Peyer's patch (tissue), 4 donors: ENCODE data around the gene PRADC1. TPM values are rescaled to one million over a fixed set of nuclear protein-coding genes. Genes with fewer than 3 reads are reported as not detected.

Experiments used
- DNase-seq, 3 donors: peaks; one replicate each; pipeline ENCODE4 v3.0.0-alpha.2; 2017 to 2019
- H3K27ac ChIP-seq, 4 donors: fragments of 200-600 bp; sonication (generic); one replicate each; pipeline ENCODE4 v1.5.1; 2016 to 2019
- H3K27me3 ChIP-seq, 2 donors: fragments of 200-600 bp; sonication (generic); one replicate each; pipeline ENCODE4 v1.5.1; 2019
- H3K36me3 ChIP-seq, 3 donors: fragments of 200-600 bp; sonication (generic); one replicate each; pipeline ENCODE4 v1.5.1; 2016 to 2019
- H3K4me1 ChIP-seq, 4 donors: fragments of 200-600 bp; sonication (generic); one replicate each; pipeline ENCODE4 v1.5.1; 2016 to 2019
- H3K4me3 ChIP-seq, 4 donors: fragments of 200-600 bp; sonication (generic); 1 replicate in 3 of 4; 2 replicates in 1 of 4; pipeline ENCODE4 v1.5.1; 2016 to 2019; ENCODE audit warnings: mild to moderate bottlenecking in 1 of 4
- H3K9me3 ChIP-seq, 4 donors: fragments of 200-600 bp; sonication (generic); one replicate each; pipeline ENCODE4 v1.5.1; 2016 to 2019; ENCODE audit warnings: mild to moderate bottlenecking in 1 of 4
- CTCF ChIP-seq, 6 experiments: fragments of 450-650 bp in 4 of 6; fragments of 200-600 bp in 2 of 6; sonication (generic) in 1 of 6; IDR thresholded peaks; one replicate each; pipeline ENCODE4 v1.5.1; 2017 to 2019; ENCODE audit warnings: antibody characterized with exemption in 6 of 6, mild to moderate bottlenecking in 3 of 6, moderate library complexity in 1 of 6
- POLR2A ChIP-seq, 2 donors: fragments of 450-650 bp; IDR thresholded peaks; one replicate each; pipeline ENCODE4 v1.5.1; 2017; ENCODE audit warnings: antibody characterized with exemption in 2 of 2, mild to moderate bottlenecking in 2 of 2, moderate library complexity in 2 of 2
- total RNA-seq, 4 donors: library from RNA; depleted of rRNA; stranded (reverse); fragments of >200 nt; gene quantifications; one replicate each; pipeline ENCODE4 v1.1.0, GENCODE V29; 2016

Gene PRADC1
- total RNA-seq, 4 donors from 2014 or later: 30.5 to 69.9 (median 41.4) TPM

GRCh38 chr2:73238149-73238548 is 5.1 kb upstream of the PRADC1 start:
- Histone ChIP-seq H3K4me3 (no peak overlapping the region), H3K27me3 (no peaks in the 10 kb centered on the region), H3K9me3 (no peaks in the 10 kb centered on the region), H3K4me1 (peaks cover 0 to 28% (median 3%) of the 10 kb centered on the region in 4 donors), H3K27ac (no peak overlapping the region), H3K36me3 (peaks cover 0 to 28% (median 0%) of the 10 kb centered on the region in 3 donors)
- TF ChIP-seq CTCF (IDR thresholded peaks at IDR 0.05) (no peak), POLR2A (IDR thresholded peaks at IDR 0.05) (no peak)
- no peak for DNase-seq

DNA sequence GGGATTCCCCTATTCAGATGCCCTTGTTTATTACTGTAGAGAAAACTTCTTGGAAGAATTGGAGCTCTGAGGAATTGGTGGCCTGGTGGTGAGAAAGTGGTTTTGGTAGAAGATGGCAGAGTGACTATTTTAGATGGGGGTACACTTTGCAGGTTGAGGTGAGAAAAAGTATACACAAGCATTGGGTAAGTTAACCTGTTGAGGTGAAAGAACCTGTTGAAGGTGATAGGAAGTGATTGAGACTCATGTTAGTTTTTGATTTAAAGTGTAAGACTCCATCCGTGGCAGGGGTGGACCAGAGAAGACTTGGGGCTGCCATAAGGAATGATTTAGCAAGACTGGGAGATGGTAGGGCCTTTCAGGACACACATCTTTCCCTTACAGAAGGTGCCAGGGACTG is 4.1 kb upstream of the PRADC1 start:
- no peak for DNase-seq
- H3K9me3 ChIP-seq: no peaks in the 10 kb centered on the region
- no peak overlapping the region for H3K4me3 ChIP-seq
- peaks cover 0 to 32% (median 6%) of the 10 kb centered on the region in 4 donors for H3K4me1 ChIP-seq
- peaks cover 0 to 20% (median 0%) of the 10 kb centered on the region in 3 donors for H3K36me3 ChIP-seq
- no peak overlapping the region for H3K27ac ChIP-seq
- TF ChIP-seq POLR2A (IDR thresholded peaks at IDR 0.05): no peak
- no peak for TF ChIP-seq CTCF (IDR thresholded peaks at IDR 0.05)
- no peaks in the 10 kb centered on the region for H3K27me3 ChIP-seq

DNA sequence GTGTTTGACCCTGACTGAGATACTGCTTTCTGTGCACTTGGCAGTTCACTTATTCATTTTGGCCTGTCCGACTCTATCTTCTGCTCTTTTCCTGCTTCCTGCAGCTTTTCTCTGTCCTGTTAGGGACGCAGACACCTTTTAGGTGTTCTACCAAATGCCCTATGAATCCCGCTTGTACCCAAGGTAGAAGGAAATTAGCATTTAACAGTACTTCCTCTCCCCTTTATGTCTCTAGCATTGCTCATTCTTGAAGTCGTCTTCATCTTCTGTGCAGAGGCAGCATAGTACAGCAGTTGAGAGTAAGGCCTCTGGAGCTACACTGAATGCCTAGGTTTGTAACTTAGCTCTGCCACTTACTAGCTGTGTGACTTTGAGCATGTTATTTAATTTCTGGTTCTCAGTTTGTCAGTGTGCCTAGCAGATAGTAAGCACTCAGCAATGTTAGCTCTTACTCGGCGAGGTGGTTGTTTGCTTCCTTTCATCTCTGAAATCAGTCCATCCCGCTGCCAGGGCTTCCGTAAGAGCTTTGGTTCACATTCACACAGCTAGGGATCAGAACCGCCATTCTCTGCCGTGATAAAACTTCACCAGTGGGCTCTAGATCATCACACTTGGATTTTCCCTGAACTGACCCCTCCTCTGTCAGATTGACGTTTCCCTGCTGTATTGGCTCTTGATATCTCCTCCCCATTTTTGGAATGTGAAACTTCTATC is 2.4 kb upstream of the PRADC1 start:
- H3K36me3 ChIP-seq: peaks cover 0 to 8% (median 0%) of the 10 kb centered on the region in 3 donors
- H3K27ac ChIP-seq: peak overlapping the region in 2 of 4 donors; percentile 90 to 97
- H3K4me3 ChIP-seq: peak overlapping the region in 3 of 4 donors; percentile 83 to 90 (median 89)
- H3K9me3 ChIP-seq: no peaks in the 10 kb centered on the region
- H3K4me1 ChIP-seq: peaks cover 0 to 33% (median 6%) of the 10 kb centered on the region in 4 donors
- TF ChIP-seq POLR2A (IDR thresholded peaks at IDR 0.05) (no peak), CTCF (IDR thresholded peaks at IDR 0.05) (no peak)
- DNase-seq: no peak
- no peaks in the 10 kb centered on the region for H3K27me3 ChIP-seq

DNA sequence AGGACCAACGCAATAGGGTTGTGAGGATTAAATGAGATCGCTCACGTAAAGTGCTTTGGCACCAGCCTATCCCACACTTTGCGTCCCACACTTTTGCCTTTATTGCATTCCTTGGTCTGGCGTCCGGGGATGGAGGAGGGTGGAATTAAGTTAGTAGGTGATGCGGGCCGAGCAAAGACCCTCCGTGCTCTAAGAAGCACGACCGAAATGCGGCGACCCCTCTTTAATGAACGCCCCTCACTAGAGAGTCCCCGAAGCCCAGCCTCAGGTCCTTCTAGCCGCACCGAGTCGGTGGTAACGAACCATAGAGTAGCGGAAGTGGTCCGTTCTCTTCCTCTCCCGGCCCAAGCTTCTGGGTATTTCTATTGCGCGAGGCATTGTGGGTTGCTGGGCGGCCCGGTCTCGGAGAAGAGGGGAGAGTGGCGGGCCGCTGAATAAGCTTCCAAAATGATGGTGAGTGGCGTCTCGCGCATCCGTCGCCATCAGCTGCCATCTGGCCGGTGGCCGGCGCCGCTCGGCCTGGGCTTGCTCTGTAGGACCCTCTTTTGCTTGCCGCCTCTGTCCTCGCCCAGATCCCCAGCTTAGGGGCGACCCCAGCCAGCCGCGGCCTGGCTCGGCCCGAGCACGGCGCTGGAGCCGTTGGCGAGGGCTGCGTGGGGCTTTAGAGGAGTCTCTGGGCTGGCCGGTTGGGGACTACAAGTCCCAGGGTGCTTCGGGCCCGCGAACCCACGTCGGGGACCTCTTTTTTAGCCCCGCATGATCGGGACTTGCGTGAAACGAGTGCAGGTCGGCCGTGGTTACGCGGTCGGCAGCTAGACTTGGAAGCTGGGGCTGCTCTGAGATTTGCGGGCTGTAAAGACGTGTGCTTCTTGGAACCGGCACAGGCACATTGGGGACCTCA is 1.1 kb upstream of the PRADC1 start, which contains the start of gene CCT7:
Gene CCT7, plus strand, starts transcription at position 377 of the 901 bp plus-strand sequence. Its CDS starts 71 bp downstream, at position 448.
- Histone ChIP-seq H3K4me1 (peaks cover 0 to 33% (median 6%) of the 10 kb centered on the region in 4 donors), H3K4me3 (peak within 1 kb of the TSS; percentile 83 to 90 (median 86)), H3K36me3 (peaks cover 0 to 8% (median 0%) of the 10 kb centered on the region in 3 donors), H3K9me3 (no peaks in the 10 kb centered on the region), H3K27ac (peak within 1 kb of the TSS; percentile 90 to 97 (median 92)), H3K27me3 (no peaks in the 10 kb centered on the region)
- peak; percentile 73 to 77 for TF ChIP-seq POLR2A (IDR thresholded peaks at IDR 0.05)
- TF ChIP-seq CTCF (IDR thresholded peaks at IDR 0.05): no peak
- peak; percentile 85 to 95 (median 94) for DNase-seq

DNA sequence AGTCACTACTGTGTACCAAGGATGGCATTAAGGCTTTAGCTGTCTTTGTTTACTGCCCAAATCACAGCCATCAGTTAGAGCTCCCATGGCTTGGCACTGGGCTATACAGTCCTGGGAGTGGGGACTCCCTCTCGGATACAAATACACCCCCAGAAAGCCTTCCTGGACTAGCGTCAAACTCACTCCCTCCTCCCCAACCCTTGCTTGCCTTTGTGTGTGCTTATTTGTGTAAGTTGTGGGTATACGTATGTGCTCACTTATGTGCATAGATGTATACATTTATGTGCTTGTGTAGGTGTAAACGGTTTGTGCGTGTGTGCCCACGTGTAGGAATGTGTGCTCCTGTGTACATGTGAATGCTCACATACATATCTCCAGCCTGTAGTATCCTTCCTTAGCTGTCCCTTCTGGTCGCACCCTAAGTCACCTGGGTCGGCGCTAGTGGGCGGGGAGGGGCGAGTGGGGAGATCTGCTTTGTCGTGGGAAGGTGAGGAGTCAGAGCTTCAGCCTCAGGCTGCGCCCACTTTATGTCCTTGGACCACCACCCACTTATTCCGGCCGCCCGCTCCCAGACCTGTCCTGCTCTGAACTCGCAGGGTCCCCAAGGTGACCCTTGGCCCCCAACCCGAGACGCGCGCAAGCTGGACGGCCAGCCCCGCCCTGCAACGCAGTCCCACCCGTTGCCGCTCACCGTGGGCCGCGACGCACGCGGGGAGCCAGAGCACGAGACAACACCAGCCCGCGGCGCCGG is 461 bp downstream of the PRADC1 start:
- Histone ChIP-seq H3K27me3 (no peaks in the 10 kb centered on the region), H3K4me1 (peaks cover 0 to 25% (median 6%) of the 10 kb centered on the region in 4 donors), H3K4me3 (peak overlapping the region; percentile 83 to 90 (median 86)), H3K27ac (peak overlapping the region; percentile 73 to 97 (median 92)), H3K9me3 (no peaks in the 10 kb centered on the region), H3K36me3 (peaks cover 0 to 20% (median 0%) of the 10 kb centered on the region in 3 donors)
- DNase-seq: peak in 2 of 3 donors; percentile 40 to 66
- TF ChIP-seq CTCF (IDR thresholded peaks at IDR 0.05) (no peak), POLR2A (IDR thresholded peaks at IDR 0.05) (no peak)
